ENCODE data around the gene EVL. TPM values are rescaled to one million over a fixed set of nuclear protein-coding genes. Genes with fewer than 3 reads are reported as not detected.

EVL gene
- total and polyA plus RNA-seq, 2 donors (not counting 1 experiment from before 2014, with no cell fraction given) = 23.5 to 28.1 TPM

DNA sequence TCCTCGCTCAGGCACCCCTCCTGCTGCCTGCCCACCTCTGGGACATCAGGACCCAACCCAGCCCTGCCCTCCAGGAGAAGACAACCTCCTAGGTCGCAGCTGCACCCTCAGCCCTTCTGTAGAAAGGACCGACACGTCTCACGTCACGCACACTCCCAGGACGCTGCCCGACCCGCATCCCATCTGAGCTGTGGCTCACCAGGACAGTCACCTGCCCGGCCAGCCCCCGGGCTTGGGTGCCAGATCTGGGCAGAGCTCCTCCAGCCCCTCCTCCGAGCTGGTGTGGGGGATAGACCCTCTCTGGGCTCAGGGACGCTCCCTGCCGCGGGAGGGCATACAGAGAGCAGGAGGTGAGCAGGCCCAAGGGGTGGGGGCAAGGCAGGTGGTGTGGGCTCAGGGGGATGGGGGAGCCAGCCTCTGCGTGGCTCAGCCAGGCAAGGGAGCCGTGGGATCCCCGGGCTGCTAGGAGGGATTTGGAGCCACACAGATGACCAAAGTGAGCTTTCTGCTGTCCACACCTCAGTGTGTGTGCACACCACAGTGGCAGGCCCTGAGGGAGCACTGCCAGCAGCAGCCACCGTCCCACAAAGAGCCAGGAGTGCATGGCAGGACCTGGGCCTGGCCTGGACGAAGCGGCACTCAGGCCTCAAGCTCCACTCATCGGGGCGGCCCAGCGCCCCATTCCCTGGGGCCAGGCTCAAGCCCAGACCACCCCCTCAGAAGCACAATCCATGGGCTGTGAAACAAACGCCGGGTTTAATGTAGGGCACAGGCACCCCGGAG lies 80.7 kb downstream of the EVL start:
- Histone ChIP-seq H4K20me1 (ENCODE audit: control insufficient read depth, extremely low read depth, insufficient read depth, low read length) (no peaks in the 10 kb centered on the region), H3K9me3 (ENCODE audit: control insufficient read depth, insufficient read depth, low read depth, low read length) (no peaks in the 10 kb centered on the region), H3K36me3 (ENCODE audit: control insufficient read depth, insufficient read depth, low read length) (no peaks in the 10 kb centered on the region), H3K4me2 (ENCODE audit: extremely low read depth, insufficient read depth, low read length) (no peak overlapping the region), H3K27ac (ENCODE audit: insufficient read depth, low read length) (no peak overlapping the region), H2AFZ (ENCODE audit: low read length) (no peak overlapping the region), H3K79me2 (ENCODE audit: control insufficient read depth, insufficient read depth, low read length) (no peaks in the 10 kb centered on the region), H3K27me3 (ENCODE audit: control insufficient read depth, insufficient read depth, low read length) (no peaks in the 10 kb centered on the region), H3K4me3 (replicated peaks in 1 of 4; ENCODE audit: control extremely low read depth in 1 of 4, insufficient read depth in 1 of 4, low read depth in 3 of 4, low read length in 4 of 4) (no peak overlapping the region), H3K4me1 (ENCODE audit: control insufficient read depth, extremely low read depth, insufficient read depth, low read length) (no peaks in the 10 kb centered on the region), H3K9ac (ENCODE audit: insufficient read depth, low read length) (no peak overlapping the region)
- TF ChIP-seq, protein P1, sequence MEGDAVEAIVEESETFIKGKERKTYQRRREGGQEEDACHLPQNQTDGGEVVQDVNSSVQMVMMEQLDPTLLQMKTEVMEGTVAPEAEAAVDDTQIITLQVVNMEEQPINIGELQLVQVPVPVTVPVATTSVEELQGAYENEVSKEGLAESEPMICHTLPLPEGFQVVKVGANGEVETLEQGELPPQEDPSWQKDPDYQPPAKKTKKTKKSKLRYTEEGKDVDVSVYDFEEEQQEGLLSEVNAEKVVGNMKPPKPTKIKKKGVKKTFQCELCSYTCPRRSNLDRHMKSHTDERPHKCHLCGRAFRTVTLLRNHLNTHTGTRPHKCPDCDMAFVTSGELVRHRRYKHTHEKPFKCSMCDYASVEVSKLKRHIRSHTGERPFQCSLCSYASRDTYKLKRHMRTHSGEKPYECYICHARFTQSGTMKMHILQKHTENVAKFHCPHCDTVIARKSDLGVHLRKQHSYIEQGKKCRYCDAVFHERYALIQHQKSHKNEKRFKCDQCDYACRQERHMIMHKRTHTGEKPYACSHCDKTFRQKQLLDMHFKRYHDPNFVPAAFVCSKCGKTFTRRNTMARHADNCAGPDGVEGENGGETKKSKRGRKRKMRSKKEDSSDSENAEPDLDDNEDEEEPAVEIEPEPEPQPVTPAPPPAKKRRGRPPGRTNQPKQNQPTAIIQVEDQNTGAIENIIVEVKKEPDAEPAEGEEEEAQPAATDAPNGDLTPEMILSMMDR (conservative IDR thresholded peaks at IDR 0.05 in 1 of 2, IDR thresholded peaks at IDR 0.05 in 1 of 2; ENCODE audit: low read depth in 1 of 2, low read length in 2 of 2) = no peak
- no peak for TF ChIP-seq EZH2 (IDR thresholded peaks at IDR 0.05; ENCODE audit: low read length, missing control alignments)
- no peak for DNase-seq (ENCODE audit: low read depth in 2 of 2)

DNA sequence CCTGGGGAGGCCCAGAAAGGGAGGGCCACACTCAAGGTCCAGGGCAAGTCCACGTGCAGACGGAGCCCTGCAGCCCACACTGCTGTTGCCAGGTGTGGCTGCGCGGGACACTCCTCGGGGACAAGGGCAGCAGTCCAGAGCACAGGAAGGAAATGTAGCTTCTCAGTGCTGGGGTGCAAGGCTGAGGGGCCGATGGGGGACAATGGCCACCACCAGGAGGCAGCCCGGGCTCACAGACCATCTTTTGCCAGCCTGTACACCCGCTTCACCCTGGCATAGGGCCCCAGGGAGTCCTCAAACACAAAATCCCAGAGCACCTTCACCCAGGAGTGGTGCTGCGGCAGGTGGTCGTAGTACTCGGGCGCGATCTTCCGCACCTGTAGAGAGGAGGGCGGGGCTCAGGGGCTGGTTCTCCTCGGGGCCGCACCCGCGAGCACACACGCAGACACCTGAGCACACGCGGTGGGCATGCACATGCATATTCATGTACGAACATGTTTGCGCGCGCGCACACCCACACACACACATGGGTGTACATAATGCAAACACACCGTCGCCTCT lies 81.4 kb downstream of the EVL start:
- H3K4me2 ChIP-seq (ENCODE audit: extremely low read depth, insufficient read depth, low read length) = no peak overlapping the region
- no peaks in the 10 kb centered on the region for H4K20me1 ChIP-seq (ENCODE audit: control insufficient read depth, extremely low read depth, insufficient read depth, low read length)
- H3K36me3 ChIP-seq (ENCODE audit: control insufficient read depth, insufficient read depth, low read length) = no peaks in the 10 kb centered on the region
- no peak overlapping the region for H3K27ac ChIP-seq (ENCODE audit: insufficient read depth, low read length)
- H3K4me3 ChIP-seq (replicated peaks in 1 of 4; ENCODE audit: control extremely low read depth in 1 of 4, insufficient read depth in 1 of 4, low read depth in 3 of 4, low read length in 4 of 4) = no peak overlapping the region
- H3K4me1 ChIP-seq (ENCODE audit: control insufficient read depth, extremely low read depth, insufficient read depth, low read length) = no peaks in the 10 kb centered on the region
- H2AFZ ChIP-seq (ENCODE audit: low read length) = no peak overlapping the region
- TF ChIP-seq EZH2 (IDR thresholded peaks at IDR 0.05; ENCODE audit: low read length, missing control alignments) = no peak
- TF ChIP-seq, protein P1 (conservative IDR thresholded peaks at IDR 0.05 in 1 of 2, IDR thresholded peaks at IDR 0.05 in 1 of 2; ENCODE audit: low read depth in 1 of 2, low read length in 2 of 2) = peak in 1 of 2 donors; percentile 8
- H3K27me3 ChIP-seq (ENCODE audit: control insufficient read depth, insufficient read depth, low read length) = no peaks in the 10 kb centered on the region
- H3K9ac ChIP-seq (ENCODE audit: insufficient read depth, low read length) = no peak overlapping the region
- no peak for DNase-seq (ENCODE audit: low read depth in 2 of 2)
- H3K79me2 ChIP-seq (ENCODE audit: control insufficient read depth, insufficient read depth, low read length) = no peaks in the 10 kb centered on the region
- no peaks in the 10 kb centered on the region for H3K9me3 ChIP-seq (ENCODE audit: control insufficient read depth, insufficient read depth, low read depth, low read length)

DNA sequence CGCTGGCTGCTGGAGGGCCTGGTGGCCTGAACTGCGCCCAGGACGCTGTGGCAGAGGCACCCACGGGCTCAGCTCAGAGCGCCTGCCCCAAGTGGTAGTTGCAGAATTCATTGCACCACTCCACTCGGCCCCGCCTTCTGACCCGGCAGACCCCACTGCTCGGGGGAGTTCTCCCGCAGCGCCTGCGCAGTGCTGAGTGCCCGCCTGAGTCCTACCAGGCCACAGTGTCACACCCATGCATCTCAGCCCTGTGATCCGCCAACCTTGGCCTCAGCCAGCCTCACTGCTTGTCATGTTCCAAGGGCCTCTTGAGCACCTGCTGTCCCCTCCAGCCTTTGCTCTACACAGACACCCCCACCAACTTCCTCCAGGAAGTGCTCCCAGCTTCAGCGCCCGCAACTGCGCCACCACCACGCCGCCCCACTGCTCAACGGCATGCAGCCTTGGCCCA lies 82.0 kb downstream of the EVL start:
- Histone ChIP-seq H3K9me3 (ENCODE audit: control insufficient read depth, insufficient read depth, low read depth, low read length) (no peaks in the 10 kb centered on the region), H3K4me1 (ENCODE audit: control insufficient read depth, extremely low read depth, insufficient read depth, low read length) (no peaks in the 10 kb centered on the region), H3K4me2 (ENCODE audit: extremely low read depth, insufficient read depth, low read length) (no peak overlapping the region), H3K9ac (ENCODE audit: insufficient read depth, low read length) (no peak overlapping the region), H3K27me3 (ENCODE audit: control insufficient read depth, insufficient read depth, low read length) (no peaks in the 10 kb centered on the region), H2AFZ (ENCODE audit: low read length) (no peak overlapping the region), H4K20me1 (ENCODE audit: control insufficient read depth, extremely low read depth, insufficient read depth, low read length) (no peaks in the 10 kb centered on the region), H3K4me3 (replicated peaks in 1 of 4; ENCODE audit: control extremely low read depth in 1 of 4, insufficient read depth in 1 of 4, low read depth in 3 of 4, low read length in 4 of 4) (no peak overlapping the region), H3K79me2 (ENCODE audit: control insufficient read depth, insufficient read depth, low read length) (no peaks in the 10 kb centered on the region), H3K27ac (ENCODE audit: insufficient read depth, low read length) (no peak overlapping the region), H3K36me3 (ENCODE audit: control insufficient read depth, insufficient read depth, low read length) (no peaks in the 10 kb centered on the region)
- TF ChIP-seq EZH2 (IDR thresholded peaks at IDR 0.05; ENCODE audit: low read length, missing control alignments) = no peak
- TF ChIP-seq, protein P1 (conservative IDR thresholded peaks at IDR 0.05 in 1 of 2, IDR thresholded peaks at IDR 0.05 in 1 of 2; ENCODE audit: low read depth in 1 of 2, low read length in 2 of 2) = no peak
- DNase-seq (ENCODE audit: low read depth in 2 of 2) = no peak

Measured in fibroblast of lung (primary cell).